Activated T-helper 1 cell treated with Interleukin-2 at 50 U/mL for 16 hours (primary cell): ENCODE data around the gene SALL2.

Experiments
- DNase-seq: peaks from one replicate; pipeline ENCODE4 v3.0.0-alpha.2; 2020; ENCODE audit warnings: low read depth

Gene SALL2

GRCh38 chr14:21527318-21527679, 1.2 kb upstream of the SALL2 start:
- no peak for DNase-seq

DNA sequence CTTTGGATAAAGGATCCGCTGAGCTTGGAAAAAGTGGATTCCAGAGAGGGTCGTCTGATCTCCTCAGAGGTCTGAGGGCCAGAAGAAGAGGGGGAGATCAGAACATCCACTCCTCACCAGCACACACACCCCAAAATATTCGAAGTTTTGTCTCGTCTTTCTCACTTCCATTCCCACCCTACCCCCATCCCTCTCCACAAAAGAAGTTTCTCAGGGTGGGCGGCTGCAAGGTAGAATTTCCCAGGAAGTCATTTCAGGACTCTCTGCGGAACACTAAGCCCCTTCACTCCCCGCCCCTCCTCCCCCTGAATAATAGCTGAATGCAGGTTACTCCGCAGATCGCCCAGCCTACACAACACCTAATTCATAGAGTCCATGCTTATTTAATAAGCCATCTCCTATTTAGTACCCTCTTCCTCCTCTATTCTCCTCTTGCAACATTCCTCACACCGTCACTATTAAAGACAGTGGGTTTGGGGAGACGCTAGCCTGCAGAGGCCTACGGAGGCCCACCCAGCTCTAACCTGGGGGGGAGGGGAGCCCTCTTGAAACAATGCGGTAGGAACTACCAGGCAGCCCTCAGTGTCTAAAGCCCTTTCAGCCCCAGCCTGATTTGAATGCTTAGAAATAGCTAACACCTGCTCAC, 649 bp upstream of the SALL2 start:
- DNase-seq = no peak

GRCh38 chr14:21525571-21525961, 580 bp downstream of the SALL2 start:
- no peak for DNase-seq

- DNase-seq = no peak
These were observed 1.3 kb downstream of the SALL2 start for GRCh38 chr14:21524575-21525490.

DNA sequence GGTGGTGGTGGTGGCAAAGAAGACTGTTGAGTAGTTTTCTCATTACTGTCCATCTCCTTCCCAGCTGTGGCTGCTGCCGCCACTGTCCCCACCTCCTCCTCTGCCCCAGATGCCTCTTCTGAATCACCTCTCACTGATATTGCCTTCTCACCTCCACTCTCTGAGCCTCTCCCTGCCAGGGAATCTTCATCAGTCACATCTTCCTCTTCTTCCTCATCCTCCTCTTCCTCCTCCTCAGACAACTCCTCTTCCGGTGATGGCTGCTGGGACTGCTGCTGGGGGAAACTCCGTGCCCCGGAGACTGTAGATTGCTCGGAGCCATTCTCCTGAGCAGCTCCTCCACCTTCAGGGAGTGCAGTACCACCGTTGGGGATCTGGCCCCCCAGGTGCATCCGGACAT, 2.9 kb downstream of the SALL2 start:
- no peak for DNase-seq

- no peak for DNase-seq
These were observed 4.6 kb downstream of the SALL2 start for GRCh38 chr14:21521501-21521900.

GRCh38 chr14:21520767-21521166, 5.4 kb downstream of the SALL2 start:
- no peak for DNase-seq

DNA sequence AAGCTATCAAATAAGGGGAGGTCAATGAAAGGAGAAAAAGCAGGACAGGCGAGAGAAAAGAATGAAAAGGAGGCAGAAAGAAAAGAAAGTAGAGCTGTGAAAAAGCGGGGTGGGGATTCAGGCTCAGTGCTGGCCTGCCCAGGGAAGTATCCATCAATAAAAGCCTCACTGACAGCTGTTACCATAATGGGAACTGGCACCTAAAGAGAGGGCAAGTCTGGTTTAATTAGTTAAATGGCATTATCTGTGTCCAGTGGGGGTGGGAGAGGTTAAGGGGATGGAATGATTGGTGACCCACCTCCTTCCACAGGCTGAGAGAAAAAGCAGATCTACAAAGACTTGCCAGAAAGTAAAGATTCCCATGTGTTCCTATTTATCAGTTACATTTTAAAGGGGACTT, 7.4 kb downstream of the SALL2 start:
- no peak for DNase-seq

DNA sequence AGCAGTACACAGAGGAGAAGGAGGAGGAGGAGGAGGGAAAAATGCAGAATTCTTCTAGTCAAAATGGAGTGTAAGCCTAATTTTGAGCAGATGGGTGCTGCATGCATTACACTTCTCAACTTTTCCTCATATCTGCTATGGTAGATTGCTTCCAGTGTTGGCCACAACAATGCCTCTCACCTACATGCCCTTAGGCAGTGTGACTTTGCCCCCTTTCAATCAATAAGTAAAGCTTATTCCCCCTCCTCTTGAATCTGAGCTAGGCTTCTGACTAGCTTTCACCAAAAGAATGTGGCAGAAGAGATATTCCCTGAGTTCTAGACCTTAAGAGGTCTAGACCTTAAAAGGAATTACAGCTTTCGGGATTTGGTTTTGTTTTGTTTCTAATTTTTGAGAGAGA, 11.8 kb downstream of the SALL2 start:
- DNase-seq = no peak

DNA sequence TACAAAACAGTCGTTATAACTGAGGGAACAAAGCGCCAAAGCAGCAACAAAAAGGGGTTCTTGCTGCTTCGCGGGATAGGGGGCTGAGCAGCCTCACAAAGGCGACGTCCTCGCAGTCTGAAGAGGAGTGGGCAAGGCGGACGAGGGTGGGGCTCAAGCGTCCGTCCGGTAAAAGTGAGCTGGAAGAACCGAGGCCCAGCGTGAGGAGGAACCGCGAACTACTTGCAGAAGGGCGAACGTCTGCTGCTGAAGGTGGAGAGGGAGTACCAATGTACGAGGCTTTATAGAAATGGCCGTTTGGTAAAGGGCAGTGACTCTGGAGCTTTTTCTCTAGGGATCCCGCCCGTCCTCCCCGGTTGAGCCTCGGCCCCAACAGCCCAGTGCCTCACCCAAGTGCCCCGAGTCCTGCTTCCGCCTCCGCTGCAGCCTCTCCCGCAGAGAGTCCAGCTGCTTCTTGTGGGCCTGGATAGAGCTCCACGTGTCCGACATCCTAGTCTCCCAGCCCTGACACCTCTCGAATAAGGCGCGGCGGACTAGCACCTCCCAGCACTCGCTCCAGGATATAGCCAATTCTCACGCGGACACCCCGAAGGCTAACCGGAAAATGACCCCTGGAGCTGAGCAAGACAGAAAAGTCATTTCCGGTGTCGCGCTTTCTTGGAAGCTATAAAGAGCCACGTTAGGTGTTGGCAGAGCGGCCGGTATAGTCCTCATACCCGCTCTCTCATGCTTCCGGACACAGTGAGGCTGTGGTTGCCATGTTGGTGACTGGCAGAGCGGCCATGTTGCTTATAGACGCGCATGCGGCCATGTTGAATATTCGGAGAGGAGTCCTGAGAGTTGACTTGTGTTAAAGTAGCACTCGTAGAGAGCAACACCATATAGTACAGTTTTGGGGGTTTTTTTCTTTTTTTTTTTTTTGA, 15.2 kb downstream of the SALL2 start, which contains the start of gene METTL3:
Gene METTL3 (minus strand): TSS at position 606 of the 923 bp plus-strand sequence. CDS start 117 bp downstream, at position 489.
- peak; percentile 85 for DNase-seq

DNA sequence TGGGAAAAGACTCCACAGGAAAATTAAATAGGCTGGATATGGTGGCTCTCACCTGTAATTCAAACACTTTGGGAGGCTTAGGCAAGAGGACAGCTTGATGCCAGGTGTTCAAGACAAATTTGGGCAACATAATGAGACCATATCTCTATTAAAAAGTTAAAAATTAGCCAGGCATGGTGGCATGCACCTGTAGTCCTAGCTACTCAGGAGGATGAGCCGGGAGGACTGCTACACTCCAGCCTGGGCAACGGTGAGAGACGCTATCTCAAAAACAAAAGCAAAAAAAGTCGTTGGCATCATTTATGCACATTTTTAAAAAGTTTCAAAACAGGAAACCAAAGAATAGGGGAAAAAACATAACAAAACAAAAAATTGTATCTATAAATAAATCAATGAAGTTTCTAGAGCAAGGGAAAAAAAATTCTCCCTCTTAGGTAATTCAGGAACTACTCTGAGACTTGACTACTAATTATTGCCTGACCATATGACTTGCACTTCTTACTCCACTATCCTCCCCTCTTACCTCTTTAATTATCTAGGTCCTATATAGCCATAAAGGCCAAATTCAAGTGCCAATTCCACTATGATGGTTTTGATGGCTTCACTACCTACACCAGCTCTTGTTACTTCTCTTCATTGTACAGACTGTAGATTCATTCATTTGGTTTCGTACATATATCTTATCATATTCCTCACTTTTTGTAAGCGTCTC, 16.6 kb downstream of the SALL2 start:
- no peak for DNase-seq

- DNase-seq = no peak
These were observed 19.6 kb downstream of the SALL2 start for GRCh38 chr14:21506557-21506956.

- DNase-seq = no peak
These were observed 21.1 kb downstream of the SALL2 start for GRCh38 chr14:21505012-21505553.

GRCh38 chr14:21503376-21503775, 22.8 kb downstream of the SALL2 start:
- DNase-seq = no peak

- DNase-seq = no peak
These were observed 24.6 kb downstream of the SALL2 start for GRCh38 chr14:21501568-21501967.

DNA sequence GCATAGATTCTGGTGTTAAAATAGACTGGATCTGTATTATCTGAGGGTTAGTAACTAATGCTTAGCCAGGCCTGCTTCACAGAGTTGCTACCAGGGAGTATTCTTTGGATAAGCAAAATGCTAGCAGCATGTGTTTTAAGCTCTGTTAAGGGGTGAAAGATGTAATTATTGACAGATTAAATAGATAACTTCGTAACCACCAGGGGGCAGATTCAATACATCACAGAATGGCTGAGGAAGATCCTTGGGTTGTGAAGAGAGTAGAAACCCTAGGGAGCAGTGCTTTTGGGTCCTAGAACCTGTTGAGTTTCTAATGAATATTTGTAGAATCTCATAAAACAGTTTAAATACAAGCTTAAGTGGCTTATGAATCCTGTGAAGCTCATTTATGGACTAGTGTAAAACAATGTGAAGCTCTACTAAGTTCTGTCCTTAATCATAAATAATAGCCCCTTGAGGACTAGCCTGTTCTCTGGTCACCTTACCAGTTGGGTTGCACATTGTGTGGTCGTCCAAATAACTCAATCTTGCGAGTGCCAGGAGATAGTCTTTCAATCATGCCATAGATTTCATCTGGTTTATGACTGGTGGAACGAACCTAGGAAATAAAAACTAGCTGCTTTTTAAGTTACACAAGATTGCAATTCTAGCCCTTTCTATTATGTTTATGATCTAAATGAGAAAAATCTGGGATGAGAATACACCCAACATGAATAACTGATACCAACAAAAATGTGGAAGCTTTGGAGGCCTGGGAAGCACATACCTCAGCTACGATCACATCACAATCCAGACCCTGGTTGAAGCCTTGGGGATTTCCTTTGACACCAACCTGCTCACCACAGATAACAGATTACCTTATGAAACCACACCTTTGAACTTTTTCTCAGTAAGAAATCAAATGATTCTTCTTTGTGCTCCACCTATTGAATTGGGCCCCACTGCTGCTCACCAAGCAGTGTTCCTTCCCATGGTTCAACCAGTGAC, 27.3 kb downstream of the SALL2 start:
- DNase-seq = no peak

- no peak for DNase-seq
These were observed 29.7 kb downstream of the SALL2 start for GRCh38 chr14:21496453-21496852.

DNA sequence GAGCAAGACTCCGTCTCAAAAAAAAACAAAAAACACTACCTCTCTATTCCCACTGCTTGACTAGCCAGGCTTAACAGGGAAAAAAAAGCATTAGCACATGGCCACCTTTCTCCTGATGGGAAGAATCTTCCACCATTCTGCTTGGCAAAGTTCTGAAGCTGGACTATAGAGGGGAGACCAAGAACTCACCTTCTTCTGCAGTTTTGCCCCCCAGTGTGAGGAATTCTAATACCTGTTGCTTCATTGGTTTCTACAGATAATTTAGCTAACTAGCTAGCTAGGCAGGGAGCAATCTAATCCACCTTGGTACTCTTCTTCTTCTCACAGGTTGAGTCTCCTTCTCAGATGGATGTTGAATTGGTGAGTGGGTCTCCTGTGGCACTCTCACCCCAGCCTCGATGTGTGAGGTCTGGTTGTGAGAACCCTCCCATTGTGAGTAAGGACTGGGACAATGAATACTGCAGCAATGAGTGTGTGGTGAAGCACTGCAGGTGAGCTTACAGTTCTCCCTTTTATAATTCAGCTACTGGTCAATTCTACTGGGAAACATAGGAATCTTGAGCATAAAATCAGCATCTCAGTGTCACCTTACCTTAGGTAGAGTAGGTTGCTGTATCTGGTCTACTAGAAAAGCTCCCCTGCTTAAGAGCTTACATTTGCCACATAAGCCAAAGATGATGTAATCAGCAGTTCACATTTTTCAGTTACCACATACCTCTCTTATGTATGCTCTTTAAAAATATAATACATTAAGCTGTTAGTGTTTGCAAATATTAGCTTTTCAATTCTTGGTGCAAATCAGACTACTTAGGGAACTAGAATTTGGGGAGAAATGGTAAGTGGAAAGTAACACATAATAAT, 31.0 kb downstream of the SALL2 start:
- no peak for DNase-seq

- no peak for DNase-seq
These were observed 39.5 kb downstream of the SALL2 start for GRCh38 chr14:21486640-21487087.
